ENCODE data around the gene DTWD2.

DNA sequence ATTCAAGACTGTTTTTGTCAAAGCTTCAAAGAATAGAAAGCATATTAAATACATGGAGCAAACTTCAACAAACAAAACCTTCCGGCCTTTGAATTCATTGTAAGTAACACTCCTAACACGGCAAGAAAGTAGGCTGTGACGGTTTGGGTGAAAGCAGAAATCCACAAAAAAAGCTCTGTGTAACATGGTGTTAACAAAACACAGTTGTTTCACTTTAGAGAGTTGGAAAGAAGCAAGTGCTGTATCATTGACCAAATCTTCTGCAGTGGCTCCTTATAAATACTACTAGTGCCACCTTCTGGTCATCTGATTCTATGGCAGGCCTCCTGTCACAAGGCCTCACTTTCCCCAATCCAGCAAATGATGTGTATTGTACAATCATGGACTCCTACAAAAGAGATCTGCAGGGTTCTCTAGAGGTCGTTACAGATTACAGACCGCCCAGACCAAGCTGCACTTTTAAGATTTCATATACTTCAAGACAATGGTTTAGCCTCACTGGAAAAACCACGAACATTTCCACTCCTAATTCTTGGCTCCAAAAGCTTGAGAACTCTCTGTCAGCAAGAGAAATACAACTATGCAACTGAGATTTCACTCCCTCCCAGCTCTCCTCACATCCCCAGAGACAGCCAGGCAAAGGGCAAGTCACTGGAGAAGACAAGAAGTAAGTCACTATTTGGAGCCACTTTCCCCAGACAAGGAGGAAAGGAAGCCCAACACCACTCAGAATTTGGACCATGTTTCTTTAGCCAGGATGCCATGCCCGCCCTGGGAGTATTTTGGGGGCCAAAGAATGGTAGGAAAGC, 196.2 kb downstream of the DTWD2 start:
- TF ChIP-seq, protein P1, sequence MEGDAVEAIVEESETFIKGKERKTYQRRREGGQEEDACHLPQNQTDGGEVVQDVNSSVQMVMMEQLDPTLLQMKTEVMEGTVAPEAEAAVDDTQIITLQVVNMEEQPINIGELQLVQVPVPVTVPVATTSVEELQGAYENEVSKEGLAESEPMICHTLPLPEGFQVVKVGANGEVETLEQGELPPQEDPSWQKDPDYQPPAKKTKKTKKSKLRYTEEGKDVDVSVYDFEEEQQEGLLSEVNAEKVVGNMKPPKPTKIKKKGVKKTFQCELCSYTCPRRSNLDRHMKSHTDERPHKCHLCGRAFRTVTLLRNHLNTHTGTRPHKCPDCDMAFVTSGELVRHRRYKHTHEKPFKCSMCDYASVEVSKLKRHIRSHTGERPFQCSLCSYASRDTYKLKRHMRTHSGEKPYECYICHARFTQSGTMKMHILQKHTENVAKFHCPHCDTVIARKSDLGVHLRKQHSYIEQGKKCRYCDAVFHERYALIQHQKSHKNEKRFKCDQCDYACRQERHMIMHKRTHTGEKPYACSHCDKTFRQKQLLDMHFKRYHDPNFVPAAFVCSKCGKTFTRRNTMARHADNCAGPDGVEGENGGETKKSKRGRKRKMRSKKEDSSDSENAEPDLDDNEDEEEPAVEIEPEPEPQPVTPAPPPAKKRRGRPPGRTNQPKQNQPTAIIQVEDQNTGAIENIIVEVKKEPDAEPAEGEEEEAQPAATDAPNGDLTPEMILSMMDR (IDR thresholded peaks at IDR 0.05; ENCODE audit: low read depth, low read length, poor library complexity, severe bottlenecking) = peak; percentile 78
- no peak for TF ChIP-seq EZH2phosphoT487 (IDR thresholded peaks at IDR 0.05; ENCODE audit: borderline replicate concordance, low read length)

Measured in DOHH2 (cell line).